ENCODE data around the gene PTH2R. TPM values are rescaled to one million over a fixed set of nuclear protein-coding genes. Genes with fewer than 3 reads are reported as not detected.
A peak's percentile ranks its signal among the peaks of the same experiment; 100 is the strongest.
"Not testable (repeated sequence)": the region's sequence is repeated elsewhere in the genome, so short reads cannot be mapped to it uniquely, and the experiment has no call there.

Gene PTH2R
- total RNA-seq, result 0.97 TPM in 1 of 2 replicates, not detected in the other

DNA sequence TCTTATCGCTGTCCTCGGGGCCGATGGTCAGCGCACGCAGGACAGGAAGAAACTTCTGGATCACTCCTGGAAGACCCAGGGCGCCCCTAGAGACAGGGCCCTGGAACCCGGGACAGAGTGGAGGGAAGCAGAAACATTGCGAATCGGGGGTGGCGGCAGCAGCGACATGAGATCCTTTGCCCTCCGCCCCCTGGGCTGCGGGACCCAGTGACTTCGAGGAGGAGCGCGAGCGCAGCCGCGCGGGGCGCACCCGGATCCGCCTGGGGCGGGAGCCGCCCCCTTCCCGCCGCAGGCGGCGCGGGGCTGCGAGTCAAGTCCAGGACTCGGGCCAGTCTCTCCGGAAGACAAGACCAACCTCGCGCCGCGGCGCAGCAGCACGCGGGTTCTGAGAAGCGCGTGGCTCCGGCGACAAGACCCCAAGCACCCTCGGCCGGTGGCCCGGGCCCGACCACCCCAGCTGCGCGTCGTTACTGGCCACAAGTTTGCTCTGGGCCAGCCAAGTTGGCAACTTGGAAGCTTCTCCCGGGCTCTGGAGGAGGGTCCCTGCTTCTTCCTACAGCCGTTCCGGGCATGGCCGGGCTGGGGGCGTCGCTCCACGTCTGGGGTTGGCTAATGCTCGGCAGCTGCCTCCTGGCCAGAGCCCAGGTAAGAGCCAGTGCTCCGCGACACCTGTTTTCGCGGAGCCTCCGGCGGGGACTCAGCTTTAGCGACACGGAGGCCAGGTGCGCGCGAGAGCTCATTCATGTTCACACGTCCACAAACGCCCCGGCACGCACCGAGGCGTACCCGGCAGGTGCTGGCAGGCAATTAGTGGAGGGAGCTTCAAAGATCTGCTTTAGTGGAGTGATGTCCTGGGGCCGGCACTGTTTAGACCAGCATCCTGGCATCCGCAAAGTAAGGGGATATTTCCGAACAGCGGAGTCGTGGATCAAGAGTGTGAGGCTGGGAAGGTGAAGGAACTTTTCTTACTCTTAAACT, at the start of gene PTH2R:
PTH2R (plus strand) TSS at position 319 of the 978 bp plus-strand sequence; CDS start at position 571, 252 bp downstream.
- DNase-seq (ENCODE audit: extremely low read depth, low read depth, low spot score), result no peak

DNA sequence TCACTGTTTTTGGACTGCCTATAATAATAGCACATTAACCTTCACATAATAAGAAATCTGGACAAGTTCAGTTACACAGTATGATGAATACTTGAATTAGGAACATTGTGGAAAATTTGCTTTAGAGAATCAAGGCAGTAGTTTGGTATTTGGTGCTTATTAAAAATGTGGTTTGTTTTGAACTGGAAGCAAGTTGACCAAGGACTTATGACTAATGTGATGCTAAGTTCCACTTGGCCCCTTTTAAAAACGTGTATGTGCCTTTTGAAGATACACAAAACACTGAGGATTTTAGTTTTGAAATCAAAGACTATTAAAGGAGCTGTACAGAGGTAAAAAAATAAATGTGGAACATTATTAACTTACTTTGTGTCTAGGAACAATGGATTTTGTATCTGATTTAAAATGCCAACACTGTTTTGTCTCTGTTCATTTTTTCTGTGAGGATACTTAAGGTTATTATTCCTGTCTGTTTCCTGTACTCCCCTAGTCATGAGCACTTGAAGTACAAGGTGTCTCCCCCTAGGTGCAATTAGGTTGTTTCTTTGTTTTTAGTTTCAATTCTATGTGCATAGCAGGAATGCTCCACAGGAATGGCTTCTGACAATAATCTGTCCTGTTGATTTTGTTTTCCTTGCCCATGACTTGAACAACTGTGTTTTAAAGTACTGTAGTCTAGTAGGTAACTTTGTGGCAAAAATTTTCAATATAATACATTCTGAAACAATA, 49.6 kb upstream of the PTH2R start:
- no peak for DNase-seq (ENCODE audit: extremely low read depth, low read depth, low spot score)

- no peak for DNase-seq (ENCODE audit: extremely low read depth, low read depth, low spot score)
Observed at GRCh38 chr2:208358758-208359631, 47.6 kb upstream of the PTH2R start.

DNA sequence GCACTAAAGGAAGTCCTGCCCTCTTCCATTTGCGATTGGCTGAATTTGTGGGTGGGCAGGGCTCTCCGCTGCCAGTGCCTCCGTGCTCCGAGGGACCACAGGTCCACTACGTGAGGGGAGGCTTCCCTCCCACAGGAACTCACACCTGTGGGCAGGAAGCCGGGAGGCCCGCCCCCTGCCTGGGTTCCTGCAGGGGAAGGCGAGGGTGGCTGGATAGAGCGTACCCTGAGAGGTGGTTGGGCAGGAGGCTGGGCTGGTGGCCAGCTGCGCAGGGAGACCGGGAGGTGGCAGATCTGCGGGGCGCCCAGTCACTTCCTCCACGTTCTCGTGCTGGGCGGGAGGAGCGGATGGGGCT, 47.0 kb upstream of the PTH2R start:
- no peak for DNase-seq (ENCODE audit: extremely low read depth, low read depth, low spot score)

- no peak for DNase-seq (ENCODE audit: extremely low read depth, low read depth, low spot score)
Observed at GRCh38 chr2:208360259-208361076, 46.1 kb upstream of the PTH2R start.

DNA sequence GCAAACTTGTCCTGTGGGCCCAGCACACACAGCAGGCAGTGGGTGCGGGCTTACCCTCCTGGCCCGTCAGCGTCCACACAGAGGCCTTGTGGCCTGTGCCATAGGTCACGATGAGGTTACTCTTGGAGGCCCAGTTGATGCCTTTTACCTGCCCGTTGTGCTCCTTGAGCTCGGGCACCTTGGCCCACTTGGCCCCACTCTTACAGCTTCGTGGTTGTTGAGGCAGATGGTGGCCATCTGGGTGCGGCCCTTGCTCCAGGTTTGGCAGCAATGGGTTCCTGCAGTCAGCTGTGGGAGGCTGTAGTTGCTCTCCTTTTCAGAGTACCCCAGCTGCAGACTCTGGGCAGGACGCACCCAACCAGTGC, 45.5 kb upstream of the PTH2R start:
- no peak for DNase-seq (ENCODE audit: extremely low read depth, low read depth, low spot score)

DNA sequence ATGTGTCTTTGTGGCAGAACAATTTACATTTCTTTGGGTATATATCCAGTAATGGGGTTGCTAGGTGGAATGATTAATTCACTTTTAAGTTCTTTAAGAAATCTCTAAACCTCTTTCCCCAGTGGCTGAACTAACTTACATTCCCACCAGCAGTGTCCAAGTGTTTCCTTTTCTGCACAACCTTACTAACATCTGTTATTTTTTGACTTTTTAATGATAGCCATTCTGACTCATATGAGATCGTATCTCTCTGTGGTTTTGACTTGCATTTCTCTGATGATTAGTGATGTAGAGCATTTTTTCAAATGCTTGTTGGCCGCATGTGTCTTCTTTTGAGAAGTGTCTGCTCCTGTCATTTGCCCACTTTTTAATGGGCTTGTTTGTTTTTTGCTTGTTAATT, 43.1 kb upstream of the PTH2R start:
- no peak for DNase-seq (ENCODE audit: extremely low read depth, low read depth, low spot score)

- DNase-seq (ENCODE audit: extremely low read depth, low read depth, low spot score), result no peak
Observed at GRCh38 chr2:208366215-208367127, 40.1 kb upstream of the PTH2R start.

GRCh38 chr2:208369091-208369490, 37.5 kb upstream of the PTH2R start:
- DNase-seq (ENCODE audit: extremely low read depth, low read depth, low spot score), result no peak

GRCh38 chr2:208370881-208371633, 35.5 kb upstream of the PTH2R start:
- no peak for DNase-seq (ENCODE audit: extremely low read depth, low read depth, low spot score)

- no peak for DNase-seq (ENCODE audit: extremely low read depth, low read depth, low spot score)
Observed at GRCh38 chr2:208371634-208371935, 35.0 kb upstream of the PTH2R start.

DNA sequence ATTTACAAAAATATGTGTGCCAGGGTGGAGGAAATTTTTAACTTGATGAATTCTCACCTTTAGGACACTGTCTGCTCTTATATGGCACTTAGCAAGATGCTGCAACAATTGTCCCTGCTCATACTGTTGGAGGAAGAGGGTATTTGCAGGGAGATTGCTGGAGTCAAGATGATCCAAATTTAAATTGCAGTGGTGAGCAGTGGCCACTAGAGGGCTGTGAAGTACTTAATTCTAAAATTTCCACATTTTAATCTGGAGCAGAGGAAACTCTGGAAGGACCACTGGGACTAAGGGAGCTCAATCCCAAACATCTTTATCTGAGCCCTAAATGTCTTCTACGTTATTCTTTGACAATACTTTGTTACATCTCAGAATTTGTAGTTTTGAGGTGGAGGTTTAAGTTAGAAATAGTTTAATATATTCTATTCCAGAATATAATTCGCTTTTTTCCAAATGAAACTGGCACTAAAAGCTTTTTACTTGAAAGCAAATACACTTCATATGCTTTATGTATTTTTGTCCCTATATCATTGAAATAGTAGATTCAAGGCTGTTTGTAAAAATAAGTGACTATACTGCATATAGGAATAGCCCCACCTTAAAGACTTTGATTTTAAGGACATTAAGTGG, 33.0 kb upstream of the PTH2R start:
- DNase-seq (ENCODE audit: extremely low read depth, low read depth, low spot score), result peak; percentile 27

DNA sequence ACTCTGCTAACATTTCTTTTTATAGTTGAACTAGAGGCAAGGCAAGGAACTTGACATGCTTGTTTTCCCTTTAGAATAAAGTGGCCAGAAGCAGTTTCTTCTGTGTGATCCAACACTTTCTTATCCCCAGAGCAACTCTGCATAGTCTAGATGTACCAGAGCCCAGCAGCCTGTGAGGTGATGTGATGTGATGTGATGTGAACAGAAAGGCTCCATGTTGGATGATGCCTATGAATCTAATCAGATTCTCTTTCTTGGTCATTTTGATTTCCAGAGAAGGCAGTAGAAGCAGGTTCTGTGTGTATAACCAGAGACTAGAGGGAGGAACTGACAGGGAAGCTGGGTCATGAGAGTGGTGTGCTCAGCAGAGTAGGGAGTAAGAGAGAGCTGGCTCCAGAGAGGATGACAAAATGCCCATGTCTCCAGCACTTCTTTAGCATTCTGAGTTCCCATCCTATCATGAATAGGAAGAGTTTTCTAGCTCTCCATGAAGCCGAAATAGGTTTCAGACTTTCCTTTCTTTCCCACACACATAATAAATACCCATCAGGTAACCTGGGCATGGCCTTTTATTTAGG, 31.0 kb upstream of the PTH2R start:
- no peak for DNase-seq (ENCODE audit: extremely low read depth, low read depth, low spot score)

DNA sequence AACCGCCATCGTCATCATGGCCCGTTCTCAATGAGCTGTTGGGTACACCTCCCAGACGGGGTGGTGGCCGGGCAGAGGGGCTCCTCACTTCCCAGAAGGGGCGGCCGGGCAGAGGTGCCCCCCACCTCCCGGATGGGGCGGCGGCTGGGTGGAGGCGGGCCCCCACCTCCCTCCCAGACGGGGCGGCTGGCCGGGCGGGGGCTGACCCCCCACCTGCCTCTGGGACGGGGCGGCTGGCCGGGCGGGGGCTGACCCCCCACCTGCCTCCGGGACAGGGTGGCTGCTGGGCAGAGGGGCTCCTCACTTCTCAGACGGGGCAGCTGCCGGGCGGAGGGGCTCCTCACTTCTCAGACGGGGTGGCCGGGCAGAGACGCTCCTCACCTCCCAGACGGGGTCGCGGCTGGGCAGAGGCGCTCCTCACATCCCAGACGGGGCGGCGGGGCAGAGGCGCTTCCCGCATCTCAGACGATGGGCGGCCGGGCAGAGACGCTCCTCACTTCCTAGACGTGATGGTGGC, 29.2 kb upstream of the PTH2R start:
- not testable (repeated sequence) for DNase-seq (ENCODE audit: extremely low read depth, low read depth, low spot score)

- no peak for DNase-seq (ENCODE audit: extremely low read depth, low read depth, low spot score)
Observed at GRCh38 chr2:208379192-208379591, 27.4 kb upstream of the PTH2R start.

- no peak for DNase-seq (ENCODE audit: extremely low read depth, low read depth, low spot score)
Observed at GRCh38 chr2:208384637-208385036, 22.0 kb upstream of the PTH2R start.

GRCh38 chr2:208386541-208386940, 20.1 kb upstream of the PTH2R start:
- no peak for DNase-seq (ENCODE audit: extremely low read depth, low read depth, low spot score)
